HEK293T (cell line): ENCODE measurements around the gene MAPK8IP1.

ENCODE experiments used
- BHLHE40 ChIP-seq: fragments of 450-650 bp; IDR thresholded peaks from 2 replicates; pipeline ENCODE4 v1.6.1; 2016; ENCODE audit warnings: mild to moderate bottlenecking, moderate library complexity, borderline replicate concordance
- ELF4 ChIP-seq: fragments of 450-650 bp; IDR thresholded peaks from 2 replicates; pipeline ENCODE4 v1.6.1; 2017; ENCODE audit warnings: antibody characterized with exemption
- FOXM1 ChIP-seq: fragments of 450-650 bp; IDR thresholded peaks from 2 replicates; pipeline ENCODE4 v1.6.1; 2017; ENCODE audit warnings: mild to moderate bottlenecking, borderline replicate concordance
- SP1 ChIP-seq: fragments of 450-650 bp; IDR thresholded peaks from 2 replicates; pipeline ENCODE4 v1.6.1; 2017
- SUZ12 ChIP-seq: fragments of 450-650 bp; IDR thresholded peaks from 2 replicates; pipeline ENCODE4 v1.6.1; 2016; ENCODE audit warnings: mild to moderate bottlenecking
- TARDBP ChIP-seq: fragments of 450-650 bp; IDR thresholded peaks from 2 replicates; pipeline ENCODE4 v1.6.1; 2016

DNA sequence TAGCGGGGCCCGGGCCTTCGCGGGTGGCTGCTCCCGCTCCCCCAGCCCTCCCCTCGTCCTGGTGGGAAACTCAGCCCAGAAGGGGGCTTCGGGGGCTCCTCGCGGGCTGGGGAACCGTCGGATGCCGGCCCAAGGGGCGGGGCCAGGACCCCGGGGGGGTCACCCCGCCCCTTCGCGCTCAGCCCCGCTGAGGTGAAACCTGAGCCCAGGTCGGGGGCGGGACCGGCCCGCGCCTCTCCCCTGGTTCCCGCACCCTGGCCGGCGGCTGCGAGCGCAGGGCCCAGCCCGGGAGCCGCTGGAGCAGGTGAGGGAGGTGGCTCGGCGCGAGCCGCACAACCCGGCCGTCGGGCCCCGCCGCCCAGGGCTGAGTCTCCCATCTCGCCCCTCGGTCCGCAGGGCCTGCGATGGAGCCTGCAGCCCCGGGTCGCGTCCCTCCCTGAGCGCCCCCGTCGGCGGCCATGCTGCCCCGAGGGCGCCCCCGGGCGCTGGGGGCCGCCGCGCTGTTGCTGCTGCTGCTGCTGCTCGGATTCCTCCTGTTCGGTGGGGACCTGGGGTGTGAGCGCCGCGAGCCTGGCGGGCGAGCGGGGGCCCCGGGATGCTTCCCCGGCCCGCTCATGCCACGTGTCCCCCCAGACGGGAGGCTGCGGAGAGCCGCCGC lies 37.1 kb downstream of the MAPK8IP1 start, which contains the start of gene LARGE2:
- TF ChIP-seq BHLHE40 (no peak), SP1 (no peak), FOXM1 (no peak), TARDBP (no peak), SUZ12 (no peak), ELF4 (no peak)
